ENCODE measurements around the gene POU2AF1. TPM values are rescaled to one million over a fixed set of nuclear protein-coding genes. Genes with fewer than 3 reads are reported as not detected.

Gene POU2AF1
- total RNA-seq, 1 donor from 2014 or later, result not detected

DNA sequence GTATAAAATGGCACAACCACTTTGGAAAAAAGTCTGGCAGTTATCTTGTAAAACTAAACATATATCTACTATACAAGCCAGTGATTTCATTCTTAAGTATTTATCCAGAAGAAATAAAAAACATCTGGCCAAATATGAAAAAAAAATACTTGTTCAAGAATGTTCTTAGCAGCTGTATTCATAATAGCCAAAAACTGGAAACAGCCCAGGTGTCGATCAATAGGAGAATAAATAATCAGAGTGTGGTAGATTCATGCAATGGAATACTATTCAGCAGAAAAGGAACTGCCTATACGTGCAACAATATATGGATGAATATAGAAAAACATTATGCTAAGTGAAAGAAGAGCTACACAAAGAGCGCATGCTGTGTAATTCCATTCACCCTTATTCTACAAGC, 36.7 kb downstream of the POU2AF1 start:
- no peak overlapping the region for H3K4me3 Mint-ChIP-seq (ENCODE audit: unreplicated experiment)
- TF ChIP-seq, protein P1, sequence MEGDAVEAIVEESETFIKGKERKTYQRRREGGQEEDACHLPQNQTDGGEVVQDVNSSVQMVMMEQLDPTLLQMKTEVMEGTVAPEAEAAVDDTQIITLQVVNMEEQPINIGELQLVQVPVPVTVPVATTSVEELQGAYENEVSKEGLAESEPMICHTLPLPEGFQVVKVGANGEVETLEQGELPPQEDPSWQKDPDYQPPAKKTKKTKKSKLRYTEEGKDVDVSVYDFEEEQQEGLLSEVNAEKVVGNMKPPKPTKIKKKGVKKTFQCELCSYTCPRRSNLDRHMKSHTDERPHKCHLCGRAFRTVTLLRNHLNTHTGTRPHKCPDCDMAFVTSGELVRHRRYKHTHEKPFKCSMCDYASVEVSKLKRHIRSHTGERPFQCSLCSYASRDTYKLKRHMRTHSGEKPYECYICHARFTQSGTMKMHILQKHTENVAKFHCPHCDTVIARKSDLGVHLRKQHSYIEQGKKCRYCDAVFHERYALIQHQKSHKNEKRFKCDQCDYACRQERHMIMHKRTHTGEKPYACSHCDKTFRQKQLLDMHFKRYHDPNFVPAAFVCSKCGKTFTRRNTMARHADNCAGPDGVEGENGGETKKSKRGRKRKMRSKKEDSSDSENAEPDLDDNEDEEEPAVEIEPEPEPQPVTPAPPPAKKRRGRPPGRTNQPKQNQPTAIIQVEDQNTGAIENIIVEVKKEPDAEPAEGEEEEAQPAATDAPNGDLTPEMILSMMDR (IDR thresholded peaks at IDR 0.05; ENCODE audit: partially characterized antibody, unreplicated experiment), result no peak
- no peaks in the 10 kb centered on the region for H3K4me1 Mint-ChIP-seq (ENCODE audit: low read depth, unreplicated experiment)
- no peaks in the 10 kb centered on the region for H3K27me3 Mint-ChIP-seq (ENCODE audit: unreplicated experiment)
- H3K36me3 Mint-ChIP-seq (ENCODE audit: unreplicated experiment), result no peaks in the 10 kb centered on the region
- no peaks in the 10 kb centered on the region for H3K9me3 Mint-ChIP-seq (ENCODE audit: unreplicated experiment)
- DNase-seq, result no peak
- no peak overlapping the region for H3K27ac Mint-ChIP-seq (ENCODE audit: unreplicated experiment)

DNA sequence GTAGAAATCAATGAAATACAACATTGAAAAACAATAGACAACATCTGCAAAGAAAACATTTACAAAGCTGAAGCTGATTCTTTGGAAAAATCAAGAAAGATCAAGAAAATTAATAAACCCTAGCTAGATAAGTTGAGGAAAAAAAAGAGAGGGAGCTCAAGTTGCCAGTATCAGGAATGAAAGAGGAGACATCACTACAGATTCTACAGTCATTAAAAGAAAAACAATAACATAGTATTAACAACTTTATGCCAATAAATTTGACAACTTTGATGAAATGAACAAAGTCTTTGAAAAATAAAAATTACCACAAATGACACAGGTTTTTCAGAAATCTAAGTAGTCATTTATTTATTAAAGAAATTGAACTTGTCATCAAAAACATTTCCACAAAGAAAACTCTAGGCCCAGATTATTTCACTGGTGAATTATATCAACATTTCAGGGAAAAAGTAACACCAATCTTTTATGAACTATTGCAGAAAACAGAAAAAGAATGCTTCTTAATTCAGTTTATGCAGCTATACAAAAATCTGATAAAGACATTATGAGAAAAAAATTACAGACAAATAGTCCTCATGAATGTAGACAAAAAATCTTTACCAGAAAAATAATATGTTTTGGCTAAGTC, 39.2 kb downstream of the POU2AF1 start:
- Mint-ChIP-seq H3K27ac (ENCODE audit: unreplicated experiment) (no peak overlapping the region), H3K4me3 (ENCODE audit: unreplicated experiment) (no peak overlapping the region), H3K36me3 (ENCODE audit: unreplicated experiment) (no peaks in the 10 kb centered on the region), H3K27me3 (ENCODE audit: unreplicated experiment) (no peaks in the 10 kb centered on the region), H3K4me1 (ENCODE audit: low read depth, unreplicated experiment) (peaks cover 2% of the 10 kb centered on the region), H3K9me3 (ENCODE audit: unreplicated experiment) (no peaks in the 10 kb centered on the region)
- TF ChIP-seq, protein P1 (IDR thresholded peaks at IDR 0.05; ENCODE audit: partially characterized antibody, unreplicated experiment), result no peak
- DNase-seq, result no peak

- Mint-ChIP-seq H3K27ac (ENCODE audit: unreplicated experiment) (no peak overlapping the region), H3K9me3 (ENCODE audit: unreplicated experiment) (no peaks in the 10 kb centered on the region), H3K4me3 (ENCODE audit: unreplicated experiment) (no peak overlapping the region), H3K27me3 (ENCODE audit: unreplicated experiment) (no peaks in the 10 kb centered on the region), H3K36me3 (ENCODE audit: unreplicated experiment) (no peaks in the 10 kb centered on the region), H3K4me1 (ENCODE audit: low read depth, unreplicated experiment) (peaks cover 2% of the 10 kb centered on the region)
- no peak for DNase-seq
- TF ChIP-seq, protein P1 (IDR thresholded peaks at IDR 0.05; ENCODE audit: partially characterized antibody, unreplicated experiment), result no peak
Observed at GRCh38 chr11:111336582-111337256, 42.4 kb downstream of the POU2AF1 start.

DNA sequence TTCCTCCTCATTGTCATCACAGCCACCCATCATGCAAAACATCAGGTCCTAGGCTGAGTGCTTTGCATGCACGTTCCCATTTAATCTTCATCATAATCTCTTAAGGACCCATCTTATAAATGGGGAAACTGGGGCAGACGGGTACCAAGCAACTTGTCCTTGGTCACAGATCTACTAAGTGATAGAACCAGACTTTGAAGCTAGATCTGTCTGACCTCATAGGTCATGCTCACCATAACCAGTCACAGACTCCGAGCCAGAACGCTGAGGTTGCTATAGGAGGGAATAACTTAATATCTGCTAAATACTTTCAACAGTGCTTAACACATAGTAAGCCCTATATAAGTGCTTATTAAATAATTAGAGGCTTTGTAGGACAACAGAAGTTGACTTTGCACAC, 43.0 kb downstream of the POU2AF1 start:
- no peaks in the 10 kb centered on the region for H3K27me3 Mint-ChIP-seq (ENCODE audit: unreplicated experiment)
- DNase-seq, result no peak
- no peak overlapping the region for H3K4me3 Mint-ChIP-seq (ENCODE audit: unreplicated experiment)
- H3K27ac Mint-ChIP-seq (ENCODE audit: unreplicated experiment), result no peak overlapping the region
- TF ChIP-seq, protein P1 (IDR thresholded peaks at IDR 0.05; ENCODE audit: partially characterized antibody, unreplicated experiment), result no peak
- peaks cover 2% of the 10 kb centered on the region for H3K4me1 Mint-ChIP-seq (ENCODE audit: low read depth, unreplicated experiment)
- no peaks in the 10 kb centered on the region for H3K36me3 Mint-ChIP-seq (ENCODE audit: unreplicated experiment)
- no peaks in the 10 kb centered on the region for H3K9me3 Mint-ChIP-seq (ENCODE audit: unreplicated experiment)

DNA sequence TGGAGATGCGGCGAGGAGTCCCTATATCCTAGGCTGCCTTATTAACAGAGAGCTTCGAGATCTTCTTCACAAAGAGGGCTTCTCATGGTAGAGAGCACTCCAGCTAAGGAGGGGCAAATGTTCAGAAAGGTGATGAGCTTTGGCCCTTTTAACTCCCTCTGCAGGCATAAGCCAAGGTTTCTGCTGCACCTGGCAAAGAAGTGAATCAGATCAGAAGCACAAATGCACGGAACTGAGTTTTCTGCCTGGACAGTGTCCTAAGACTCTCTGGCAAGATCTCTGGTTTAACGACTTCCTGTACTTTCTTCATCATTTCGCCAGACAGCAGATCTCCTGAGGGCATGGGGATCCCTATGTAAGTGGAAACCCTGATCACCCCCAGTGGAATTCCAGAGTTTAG, 43.5 kb downstream of the POU2AF1 start:
- no peak for DNase-seq
- Mint-ChIP-seq H3K27me3 (ENCODE audit: unreplicated experiment) (no peaks in the 10 kb centered on the region), H3K36me3 (ENCODE audit: unreplicated experiment) (no peaks in the 10 kb centered on the region), H3K27ac (ENCODE audit: unreplicated experiment) (no peak overlapping the region), H3K4me1 (ENCODE audit: low read depth, unreplicated experiment) (peaks cover 2% of the 10 kb centered on the region), H3K4me3 (ENCODE audit: unreplicated experiment) (no peak overlapping the region), H3K9me3 (ENCODE audit: unreplicated experiment) (no peaks in the 10 kb centered on the region)
- TF ChIP-seq, protein P1 (IDR thresholded peaks at IDR 0.05; ENCODE audit: partially characterized antibody, unreplicated experiment), result no peak
